ENCODE results near the gene CYTH3. TPM values are rescaled to one million over a fixed set of nuclear protein-coding genes. Genes with fewer than 3 reads are reported as not detected.

The CYTH3 gene
- polyA plus RNA-seq, 2 of the 4 experiments (the other 2 are of a cell fraction) = 18.6 to 24.2 TPM

- Histone ChIP-seq H3K9me3 (no peaks in the 10 kb centered on the region), H3K4me2 (peak overlapping the region; percentile 45), H3K27ac (peak overlapping the region; percentile 38 to 41; a peak in 4 of 6 replicates), H3K4me3 (no peak overlapping the region), H3K4me1 (peaks cover 81% of the 10 kb centered on the region)
- POLR2A ChIA-PET = no interaction called here
- CTCF ChIA-PET = interaction anchor here (0.7 to 0.8 kb wide), 2 partner anchors 61 to 198 kb away, joined by 3 read pairs; no protein-coding TSS in a partner anchor
- DNase-seq (ENCODE audit: low read depth in 1 of 2, low spot score in 1 of 2) = peak in 1 of 2 experiments; percentile 16
- FAIRE-seq = no peak
- WGBS (ENCODE audit: missing lambda C conversion rate) = 81% methylated on average over 9 of the region's 9 CpGs
- TF ChIP-seq RFX5 (IDR thresholded peaks at IDR 0.05) (no peak), CEBPB (IDR thresholded peaks at IDR 0.05) (peak in 1 of 2 experiments; percentile 35; a peak in 2 of 4 replicates)
- peak; percentile 27 to 55; a peak in 3 of 6 replicates for ATAC-seq
Observed at GRCh38 chr7:6221340-6222319, 50.8 kb downstream of the CYTH3 start.

DNA sequence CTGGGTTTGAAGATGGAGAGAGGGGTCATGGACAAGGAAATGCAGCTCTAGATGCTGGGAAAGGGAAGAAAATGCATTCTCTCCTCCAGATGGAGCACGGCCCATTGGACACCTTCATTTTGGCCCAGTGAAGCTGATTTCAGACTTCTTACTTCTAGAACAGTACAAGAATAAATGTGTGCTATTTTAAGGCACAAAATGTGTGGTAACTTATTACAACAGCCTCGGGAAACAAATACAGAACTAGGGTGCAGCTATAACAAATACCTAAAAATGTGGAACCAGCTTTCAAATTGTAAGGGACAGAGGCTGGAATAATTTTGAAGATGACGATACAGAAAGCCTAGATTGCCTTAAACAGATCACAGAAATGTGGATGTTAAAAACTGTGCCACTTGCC is 54.1 kb downstream of the CYTH3 start:
- WGBS (ENCODE audit: missing lambda C conversion rate) = 86% methylated on average over 3 of the region's 3 CpGs
- POLR2A ChIA-PET = no interaction called here
- DNase-seq (ENCODE audit: low read depth in 1 of 2, low spot score in 1 of 2) (no peak), ATAC-seq (no peak), FAIRE-seq (no peak)
- CTCF ChIA-PET = interaction anchor here (1.2 to 2.2 kb wide), 3 partner anchors 9 to 23 kb away, joined by 3 to 6 read pairs (median 4); no protein-coding TSS in a partner anchor
- Histone ChIP-seq H3K4me1 (peaks cover 49% of the 10 kb centered on the region), H3K9me3 (no peaks in the 10 kb centered on the region), H3K4me3 (no peak overlapping the region), H3K4me2 (no peak overlapping the region), H3K27ac (no peak overlapping the region)
- TF ChIP-seq POLR2A (IDR thresholded peaks at IDR 0.05; ENCODE audit: low read length) (no peak), HOXB5 (CRISPR knock-in tag; IDR thresholded peaks at IDR 0.05) (no peak), MAX (IDR thresholded peaks at IDR 0.05) (no peak), HEYL (CRISPR knock-in tag; IDR thresholded peaks at IDR 0.05) (no peak), JUN (IDR thresholded peaks at IDR 0.05) (no peak), NR3C1 (IDR thresholded peaks at IDR 0.05) (no peak), RFX5 (IDR thresholded peaks at IDR 0.05) (no peak), CHD2 (IDR thresholded peaks at IDR 0.05; ENCODE audit: low read length, partially characterized antibody) (no peak), HDAC2 (IDR thresholded peaks at IDR 0.05) (no peak), JUNB (IDR thresholded peaks at IDR 0.05) (no peak), ESRRA (IDR thresholded peaks at IDR 0.05; ENCODE audit: borderline replicate concordance, low read length) (no peak), HES2 (IDR thresholded peaks at IDR 0.05) (no peak)

- FAIRE-seq = no peak
- peak overlapping the region in 1 of 2 experiments; percentile 43; a peak in 1 of 6 replicates for H3K27ac ChIP-seq
- CTCF ChIA-PET = no interaction called here
- no peak for ATAC-seq
- H3K9me3 ChIP-seq = no peaks in the 10 kb centered on the region
- POLR2A ChIA-PET = no interaction called here
- peaks cover under 1% of the 10 kb centered on the region; the same call in 1 of the 3 replicates for H3K4me1 ChIP-seq
- TF ChIP-seq MAFK (IDR thresholded peaks at IDR 0.05; ENCODE audit: partially characterized antibody) (peak; percentile 78), NFE2L2 (conservative IDR thresholded peaks at IDR 0.05; ENCODE audit: low read length) (peak; percentile 52; the same call in 1 of the 2 replicates), CBX2 (IDR thresholded peaks at IDR 0.05; ENCODE audit: borderline replicate concordance, low read depth) (no peak), HOXB5 (CRISPR knock-in tag; IDR thresholded peaks at IDR 0.05) (no peak)
- WGBS (ENCODE audit: missing lambda C conversion rate) = 98% methylated on average over 3 of the region's 3 CpGs
- no peak overlapping the region for H3K4me2 ChIP-seq
- H3K4me3 ChIP-seq = no peak overlapping the region
- no peak for DNase-seq (ENCODE audit: low read depth in 1 of 2, low spot score in 1 of 2)
Observed at GRCh38 chr7:6212008-6212407, 60.4 kb downstream of the CYTH3 start.

DNA sequence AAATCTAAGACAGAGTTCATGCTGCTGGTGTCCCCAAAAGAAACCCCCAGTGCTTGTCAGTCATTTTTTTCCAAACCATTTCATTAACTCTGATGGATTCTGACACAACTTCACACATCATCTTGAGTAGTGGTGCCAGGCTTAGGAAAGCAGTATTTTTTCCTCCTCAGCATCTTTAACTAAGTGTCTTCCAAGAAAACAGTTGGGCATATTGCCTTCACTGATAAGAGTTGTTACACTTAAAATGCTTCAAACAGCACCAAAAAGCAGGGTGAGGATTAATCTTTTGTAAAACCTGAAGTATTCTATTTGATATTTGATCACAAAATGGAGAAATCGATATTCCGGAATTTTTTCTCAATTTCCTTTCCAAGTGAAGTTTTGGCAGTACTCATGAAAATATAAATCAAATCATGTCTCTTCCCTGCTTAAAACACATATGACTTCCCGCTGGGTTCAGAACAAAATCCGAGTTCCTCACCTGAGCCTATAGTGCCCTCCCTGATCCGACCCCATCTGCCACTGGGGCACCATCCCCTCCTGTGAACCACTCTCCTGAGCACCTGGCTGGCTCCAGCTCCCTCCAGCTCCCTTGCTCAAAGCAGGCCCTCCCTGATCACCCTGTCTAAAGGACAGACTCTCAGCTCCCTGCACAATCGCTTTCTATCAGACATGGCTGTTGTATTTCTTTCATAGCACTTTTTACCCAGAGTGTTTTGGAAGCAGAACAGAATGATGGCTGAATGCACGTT is 61.6 kb downstream of the CYTH3 start:
- no peaks in the 10 kb centered on the region for H3K9me3 ChIP-seq
- ATAC-seq (peak in 1 of 2 experiments; percentile 42; a peak in 2 of 6 replicates), DNase-seq (ENCODE audit: low read depth in 1 of 2, low spot score in 1 of 2) (no peak), FAIRE-seq (no peak)
- no peak overlapping the region for H3K27ac ChIP-seq
- H3K4me2 ChIP-seq = no peak overlapping the region
- WGBS (ENCODE audit: missing lambda C conversion rate) = 87% methylated on average over 7 of the region's 7 CpGs
- no peak for TF ChIP-seq BHLHE40 (IDR thresholded peaks at IDR 0.05; ENCODE audit: low read depth, low read length)
- no peak for TF ChIP-seq RCOR1 (IDR thresholded peaks at IDR 0.05; ENCODE audit: low read depth, low read length)
- TF ChIP-seq HOXA7 (CRISPR knock-in tag; IDR thresholded peaks at IDR 0.05) = no peak
- no peak for TF ChIP-seq CTCF (IDR thresholded peaks at IDR 0.05)
- TF ChIP-seq CBX2 (IDR thresholded peaks at IDR 0.05; ENCODE audit: borderline replicate concordance, low read depth) = no peak
- TF ChIP-seq MYC (IDR thresholded peaks at IDR 0.05; ENCODE audit: borderline replicate concordance, low read length) = no peak
- TF ChIP-seq CHD4 (IDR thresholded peaks at IDR 0.05; ENCODE audit: borderline replicate concordance) = no peak
- ChIA-PET CTCF (interaction anchor here (1.2 kb wide), 1 partner anchor 20 kb away, joined by 3 read pairs; no protein-coding TSS in a partner anchor), POLR2A (no interaction called here)
- H3K4me3 ChIP-seq = no peak overlapping the region
- peaks cover 6% of the 10 kb centered on the region; the same call in 1 of the 3 replicates for H3K4me1 ChIP-seq

Data from A549 (cell line).